Activated naive CD4-positive, alpha-beta T cell (primary cell): ENCODE results near the gene MIEN1.
"Not testable (repeated sequence)": the region's sequence is repeated elsewhere in the genome, so short reads cannot be mapped to it uniquely, and the experiment has no call there.

Experiments
- DNase-seq, 4 experiments: peaks; one replicate each; lab custom pipeline; 2025; lab: John Stamatoyannopoulos, UW

The MIEN1 gene

DNA sequence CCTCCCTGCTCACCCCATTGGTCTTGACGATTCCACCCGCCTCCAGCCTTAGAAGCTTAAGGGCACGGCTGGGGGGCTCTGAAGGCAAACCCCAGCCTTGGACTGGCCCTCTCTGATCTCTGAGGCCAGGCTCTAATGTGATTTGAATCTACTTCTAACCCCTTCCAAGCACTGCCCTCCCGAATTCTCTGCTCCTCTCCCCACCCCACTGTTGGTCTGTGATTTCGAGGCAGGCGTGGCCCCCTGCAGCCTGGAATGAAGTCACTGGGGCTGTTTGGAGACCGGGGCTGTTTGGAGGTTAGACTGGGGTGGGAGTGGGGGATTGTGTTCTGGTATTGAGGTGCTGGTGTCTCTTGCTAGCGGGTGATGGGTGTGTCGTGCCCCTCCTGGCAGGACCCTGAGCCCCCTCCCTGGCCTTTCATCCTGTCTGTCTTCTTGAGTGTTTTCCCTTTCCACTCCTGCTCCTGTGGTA lies 9.6 kb upstream of the MIEN1 start:
- no peak for DNase-seq

DNA sequence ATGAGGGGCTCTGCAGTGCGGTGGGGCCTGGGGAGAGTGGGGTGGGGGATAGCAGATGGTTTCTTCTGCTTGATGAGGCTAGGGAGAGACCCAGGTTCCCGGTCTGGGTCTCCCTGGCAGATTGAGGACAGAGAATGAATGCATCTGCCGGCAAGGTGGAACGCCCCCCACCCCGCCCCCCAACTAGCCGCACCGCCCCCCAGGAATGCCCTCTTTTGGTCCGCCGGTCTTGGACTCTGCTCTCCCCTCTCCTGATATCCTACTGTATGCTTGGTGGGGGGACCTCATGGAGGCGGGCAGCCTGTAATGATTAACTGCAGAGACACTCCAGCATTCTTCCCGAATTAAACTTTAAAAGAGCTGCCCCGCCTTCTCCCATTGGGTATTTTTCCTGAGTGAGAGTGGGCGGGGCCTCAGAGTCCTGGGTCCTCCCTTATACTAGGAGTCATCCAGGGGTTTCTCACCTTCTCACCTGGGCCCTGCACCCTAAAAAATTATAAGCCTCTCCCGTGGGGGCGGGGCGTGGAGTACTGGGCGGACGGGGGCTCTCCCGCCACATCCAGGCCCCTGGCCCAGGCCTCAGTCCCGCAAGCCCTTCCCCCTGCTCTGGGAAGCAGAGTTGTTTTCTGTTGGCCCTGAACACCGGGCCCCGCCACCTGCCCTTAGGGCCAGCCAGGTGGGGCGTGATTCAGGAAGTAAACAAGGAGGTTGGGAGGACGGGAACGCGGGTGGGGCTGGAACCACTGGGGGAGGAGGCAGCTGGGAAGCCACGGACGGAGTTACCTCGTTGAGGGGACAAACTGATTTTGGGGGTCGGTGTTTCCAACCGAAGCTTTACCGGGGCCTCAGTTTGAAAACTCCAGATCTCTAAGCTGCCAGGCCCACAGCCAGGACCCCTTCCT lies 8.9 kb upstream of the MIEN1 start:
- DNase-seq = no peak

DNA sequence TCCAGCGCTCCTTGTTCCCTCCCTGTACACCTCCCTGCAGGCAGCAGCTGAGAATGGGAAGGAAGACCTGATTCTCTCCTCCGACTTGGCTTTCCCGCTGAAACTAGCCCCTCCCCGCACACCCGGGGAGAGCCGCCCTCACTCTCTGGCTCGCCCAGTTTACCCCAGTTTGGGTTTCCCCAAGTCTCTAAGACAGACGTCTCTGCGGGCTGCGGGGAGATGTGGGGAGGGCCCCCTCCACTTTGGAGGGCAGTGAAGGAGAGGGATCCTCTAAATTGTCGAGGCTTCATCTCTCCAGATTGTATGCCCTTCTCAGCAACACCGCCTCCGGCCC lies 8.2 kb upstream of the MIEN1 start:
- DNase-seq = peak in 2 of 4 experiments; percentile 13 to 37

DNA sequence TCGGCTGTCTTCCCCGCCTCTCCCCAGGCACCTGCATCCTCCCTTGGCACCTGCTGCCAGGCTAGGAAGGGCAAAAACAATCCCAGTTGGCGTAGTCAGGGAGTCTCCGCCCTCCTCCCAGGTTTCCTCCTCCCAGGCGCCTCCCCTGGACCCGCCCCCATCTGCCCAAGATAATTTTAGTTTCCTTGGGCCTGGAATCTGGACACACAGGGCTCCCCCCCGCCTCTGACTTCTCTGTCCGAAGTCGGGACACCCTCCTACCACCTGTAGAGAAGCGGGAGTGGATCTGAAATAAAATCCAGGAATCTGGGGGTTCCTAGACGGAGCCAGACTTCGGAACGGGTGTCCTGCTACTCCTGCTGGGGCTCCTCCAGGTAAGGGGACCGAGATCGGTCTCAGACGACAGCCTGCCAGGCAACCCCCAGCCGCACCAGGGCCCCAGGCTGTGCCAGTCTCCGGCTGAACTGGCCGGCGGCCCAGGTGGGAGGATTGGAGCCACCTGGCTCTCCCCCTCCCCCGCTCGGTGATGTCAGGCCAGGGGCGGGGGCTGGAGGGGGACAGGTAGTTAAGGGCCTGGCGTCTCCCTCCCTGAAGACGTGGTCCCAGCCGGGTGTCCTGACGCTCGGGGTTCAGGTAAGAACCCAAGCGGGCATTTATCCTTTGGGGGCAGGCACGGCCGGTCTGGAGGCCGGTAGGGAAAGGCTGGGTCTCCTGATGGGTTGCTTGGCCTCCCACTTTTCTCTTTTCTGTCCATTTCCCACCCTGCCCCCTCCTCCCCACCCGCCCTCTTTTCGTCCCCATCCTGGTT lies 7.6 kb upstream of the MIEN1 start, which contains the start of gene GRB7:
Gene GRB7, plus strand, starts transcription at position 179 of the 808 bp plus-strand sequence. CDS start 4,364 bp downstream, outside the sequence.
- peak in 1 of 4 experiments; percentile 13 for DNase-seq

DNA sequence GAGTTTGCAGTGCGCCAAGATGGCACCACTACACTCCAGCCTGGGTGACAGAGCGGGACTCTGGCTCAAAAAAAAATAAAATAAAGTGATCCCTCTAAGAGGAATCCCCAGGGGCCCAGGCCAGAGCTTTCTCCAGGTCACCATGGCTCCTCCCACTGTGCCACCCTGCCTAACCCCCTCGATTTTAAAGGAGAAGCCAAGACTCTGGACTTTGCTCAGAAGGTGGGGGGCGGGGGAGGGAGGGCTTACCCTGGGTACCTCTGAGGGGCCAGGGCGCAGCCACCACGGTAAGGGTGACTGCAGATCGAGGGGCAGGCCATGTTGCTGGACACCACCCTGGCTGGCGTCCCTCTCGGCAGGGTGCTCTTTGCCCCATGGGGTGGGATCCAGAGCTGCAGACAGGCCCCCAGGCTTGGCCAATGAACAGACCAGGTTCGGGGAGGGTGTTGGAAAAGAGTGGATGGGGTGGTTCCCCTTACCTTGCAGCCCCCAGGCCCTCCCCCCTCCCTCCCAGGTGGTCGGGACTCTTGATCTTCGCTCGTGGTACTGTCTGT lies 7.0 kb upstream of the MIEN1 start:
- DNase-seq = no peak

DNA sequence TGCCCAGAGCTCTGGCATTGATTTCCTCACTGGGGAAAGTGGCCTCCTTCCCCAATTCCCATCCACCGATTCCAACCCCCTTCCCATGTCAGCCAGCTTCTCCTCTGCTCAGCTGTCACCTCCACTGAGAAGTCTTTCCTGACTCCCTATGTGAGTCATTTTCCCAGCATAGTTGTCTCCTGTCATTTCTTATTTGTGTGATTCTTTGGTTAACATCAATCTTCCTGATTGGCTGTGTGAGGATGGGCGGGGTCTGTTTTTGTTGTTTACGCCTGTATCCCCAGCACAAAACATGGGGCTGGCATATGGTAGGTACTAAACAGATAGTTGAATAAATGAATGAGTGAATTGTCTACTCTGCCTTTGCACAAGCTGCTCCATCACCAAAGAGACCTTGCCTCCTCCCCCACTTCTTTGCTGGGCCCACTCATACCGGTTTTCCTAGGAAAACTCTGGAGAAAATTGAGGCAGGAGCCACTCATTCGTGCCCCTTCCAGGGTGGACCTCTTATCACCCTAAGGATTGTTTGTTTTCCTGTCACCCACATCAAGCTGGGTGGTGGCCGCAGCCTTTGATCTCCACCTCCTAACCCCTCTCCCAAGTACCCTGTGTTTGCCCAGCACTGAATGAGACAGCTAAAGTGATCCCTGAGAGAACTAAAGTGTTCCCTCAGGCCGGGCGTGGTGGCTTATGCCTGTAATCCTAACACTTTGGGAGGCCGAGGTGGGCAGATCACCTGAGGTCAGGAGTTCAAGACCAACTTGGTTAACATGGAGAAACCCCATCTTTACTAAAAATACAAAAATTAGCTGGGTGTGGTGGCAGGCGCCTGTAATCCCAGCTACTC lies 6.2 kb upstream of the MIEN1 start:
- DNase-seq = no peak

DNA sequence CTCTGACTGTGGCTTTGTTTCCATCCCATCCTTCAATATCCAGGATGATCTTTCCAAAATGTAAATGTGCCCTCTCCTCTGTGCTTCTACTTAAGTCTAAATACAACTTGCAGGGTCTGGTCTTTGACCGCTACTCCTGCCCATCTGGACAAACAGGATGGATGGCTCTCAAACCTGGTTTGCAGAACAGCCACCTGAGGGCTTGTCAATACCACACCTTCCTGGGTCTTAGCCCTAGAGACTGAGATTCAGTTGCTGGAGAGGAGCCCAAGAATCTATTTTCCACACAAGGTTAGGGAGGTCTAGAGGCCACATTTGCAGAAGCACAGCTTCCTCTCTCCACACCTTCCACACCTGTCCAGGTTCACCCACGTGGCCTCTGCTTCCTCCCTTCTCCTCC lies 5.5 kb upstream of the MIEN1 start:
- no peak for DNase-seq

DNA sequence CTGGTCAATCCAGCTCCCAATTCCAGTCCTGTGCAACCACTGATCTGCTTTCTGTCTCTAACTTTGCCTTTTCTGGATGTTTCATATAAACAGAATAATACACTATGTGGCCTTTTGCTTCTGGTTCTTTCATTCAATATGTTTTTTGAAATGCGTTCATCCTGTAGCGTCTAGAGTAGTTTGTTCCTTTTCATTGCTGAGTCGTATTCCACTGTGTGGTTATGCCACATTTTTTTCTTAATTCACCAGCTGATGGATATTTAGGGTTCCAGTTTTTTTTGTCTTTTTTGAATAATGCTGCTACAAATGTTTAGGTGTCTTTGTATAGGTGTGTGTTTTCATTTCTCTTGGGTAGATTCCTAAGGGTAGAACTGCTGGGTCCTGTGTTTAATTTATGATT lies 2.3 kb upstream of the MIEN1 start:
- DNase-seq = no peak

DNA sequence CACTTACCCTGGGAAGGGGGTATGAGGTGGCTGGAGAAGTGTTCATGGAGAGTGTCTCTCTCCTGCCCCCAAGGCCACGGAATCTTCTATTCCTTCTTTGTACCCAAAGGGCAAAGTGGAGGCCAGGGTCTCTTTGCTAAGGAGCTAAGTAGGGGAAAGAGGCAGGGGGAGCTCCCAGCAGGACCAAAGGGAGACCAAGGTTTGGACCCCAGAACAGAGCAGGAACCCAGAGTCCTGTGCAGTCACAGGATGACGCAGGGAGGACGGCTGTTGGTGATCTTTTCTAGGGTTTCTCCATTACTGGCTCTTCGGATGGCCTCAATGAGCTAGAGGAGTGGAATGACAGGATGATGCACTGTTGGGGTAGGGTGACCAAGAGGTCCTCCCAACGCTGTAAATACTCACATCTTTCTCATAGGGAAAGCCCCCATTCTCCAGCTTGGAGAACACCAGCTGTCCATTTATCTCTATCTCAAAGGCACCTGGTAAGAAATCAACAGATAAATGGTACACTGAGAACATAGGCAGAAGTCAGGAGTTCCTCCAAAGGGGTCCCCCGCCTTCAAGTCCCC lies 966 bp downstream of the MIEN1 start:
- no peak for DNase-seq

DNA sequence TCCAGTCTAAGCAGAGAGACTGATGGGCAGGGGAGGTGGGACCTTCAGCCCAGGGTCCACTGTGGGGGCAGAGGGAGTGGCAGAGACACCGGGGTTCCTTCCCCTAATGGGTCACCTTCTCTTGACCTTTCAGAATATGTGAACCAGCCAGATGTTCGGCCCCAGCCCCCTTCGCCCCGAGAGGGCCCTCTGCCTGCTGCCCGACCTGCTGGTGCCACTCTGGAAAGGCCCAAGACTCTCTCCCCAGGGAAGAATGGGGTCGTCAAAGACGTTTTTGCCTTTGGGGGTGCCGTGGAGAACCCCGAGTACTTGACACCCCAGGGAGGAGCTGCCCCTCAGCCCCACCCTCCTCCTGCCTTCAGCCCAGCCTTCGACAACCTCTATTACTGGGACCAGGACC lies 2.8 kb downstream of the MIEN1 start:
- DNase-seq = no peak

DNA sequence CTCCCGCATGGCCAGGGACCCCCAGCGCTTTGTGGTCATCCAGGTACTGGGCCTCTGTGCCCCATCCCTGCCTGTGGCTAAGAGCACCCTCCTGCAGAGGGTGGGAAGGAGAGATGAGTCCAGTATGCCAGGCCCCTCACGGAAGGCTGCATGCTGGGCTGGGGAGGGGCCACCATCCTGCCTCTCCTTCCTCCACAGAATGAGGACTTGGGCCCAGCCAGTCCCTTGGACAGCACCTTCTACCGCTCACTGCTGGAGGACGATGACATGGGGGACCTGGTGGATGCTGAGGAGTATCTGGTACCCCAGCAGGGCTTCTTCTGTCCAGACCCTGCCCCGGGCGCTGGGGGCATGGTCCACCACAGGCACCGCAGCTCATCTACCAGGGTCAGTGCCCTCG lies 3.7 kb downstream of the MIEN1 start:
- no peak for DNase-seq

DNA sequence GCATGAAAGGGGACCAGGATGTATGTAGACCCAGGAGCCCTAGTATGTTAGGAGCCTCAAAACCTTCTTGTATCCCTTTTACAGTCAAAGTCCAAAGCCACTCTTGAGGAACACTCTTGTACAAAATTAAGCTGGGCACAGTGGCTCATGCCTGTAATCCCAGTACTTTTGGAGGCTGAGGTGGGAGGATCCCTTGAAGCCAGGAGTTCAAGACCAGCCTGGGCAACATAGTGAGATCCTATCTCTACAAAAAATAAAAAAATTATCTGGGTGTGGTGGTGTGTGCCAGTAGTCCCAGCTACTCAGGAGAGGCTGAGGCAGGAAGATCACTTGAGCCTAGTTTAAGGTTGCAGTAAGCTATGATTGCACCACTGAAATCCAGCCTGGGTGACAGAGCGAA lies 4.4 kb downstream of the MIEN1 start:
- DNase-seq = not testable (repeated sequence)

DNA sequence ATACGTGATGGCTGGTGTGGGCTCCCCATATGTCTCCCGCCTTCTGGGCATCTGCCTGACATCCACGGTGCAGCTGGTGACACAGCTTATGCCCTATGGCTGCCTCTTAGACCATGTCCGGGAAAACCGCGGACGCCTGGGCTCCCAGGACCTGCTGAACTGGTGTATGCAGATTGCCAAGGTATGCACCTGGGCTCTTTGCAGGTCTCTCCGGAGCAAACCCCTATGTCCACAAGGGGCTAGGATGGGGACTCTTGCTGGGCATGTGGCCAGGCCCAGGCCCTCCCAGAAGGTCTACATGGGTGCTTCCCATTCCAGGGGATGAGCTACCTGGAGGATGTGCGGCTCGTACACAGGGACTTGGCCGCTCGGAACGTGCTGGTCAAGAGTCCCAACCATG lies 5.6 kb downstream of the MIEN1 start:
- no peak for DNase-seq

DNA sequence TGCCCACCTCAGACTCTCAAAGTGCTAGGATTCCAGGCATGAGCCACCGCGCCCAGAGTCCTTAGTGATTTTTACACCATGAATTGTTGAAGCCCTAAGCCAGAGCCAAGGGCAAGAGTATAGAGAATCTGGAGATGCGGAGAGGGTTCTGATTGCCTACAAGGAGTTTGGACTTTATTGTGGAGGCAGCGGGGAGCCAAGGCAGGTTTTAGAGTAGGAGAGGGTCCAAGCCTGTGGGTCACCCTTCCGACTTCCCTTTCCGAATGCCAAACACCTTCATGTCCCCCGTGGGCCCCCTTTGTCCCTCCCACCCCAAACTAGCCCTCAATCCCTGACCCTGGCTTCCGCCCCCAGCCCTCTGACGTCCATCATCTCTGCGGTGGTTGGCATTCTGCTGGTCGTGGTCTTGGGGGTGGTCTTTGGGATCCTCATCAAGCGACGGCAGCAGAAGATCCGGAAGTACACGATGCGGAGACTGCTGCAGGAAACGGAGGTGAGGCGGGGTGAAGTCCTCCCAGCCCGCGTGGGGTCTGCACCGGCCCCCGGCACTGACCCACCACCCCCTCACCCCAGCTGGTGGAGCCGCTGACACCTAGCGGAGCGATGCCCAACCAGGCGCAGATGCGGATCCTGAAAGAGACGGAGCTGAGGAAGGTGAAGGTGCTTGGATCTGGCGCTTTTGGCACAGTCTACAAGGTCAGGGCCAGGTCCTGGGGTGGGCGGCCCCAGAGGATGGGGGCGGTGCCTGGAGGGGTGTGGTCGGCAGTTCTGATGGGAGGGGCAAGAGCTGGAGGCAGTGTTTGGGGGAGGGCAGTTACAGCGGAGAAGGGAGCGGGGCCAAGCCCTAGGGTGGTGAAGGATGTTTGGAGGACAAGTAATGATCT lies 7.1 kb downstream of the MIEN1 start:
- no peak for DNase-seq

DNA sequence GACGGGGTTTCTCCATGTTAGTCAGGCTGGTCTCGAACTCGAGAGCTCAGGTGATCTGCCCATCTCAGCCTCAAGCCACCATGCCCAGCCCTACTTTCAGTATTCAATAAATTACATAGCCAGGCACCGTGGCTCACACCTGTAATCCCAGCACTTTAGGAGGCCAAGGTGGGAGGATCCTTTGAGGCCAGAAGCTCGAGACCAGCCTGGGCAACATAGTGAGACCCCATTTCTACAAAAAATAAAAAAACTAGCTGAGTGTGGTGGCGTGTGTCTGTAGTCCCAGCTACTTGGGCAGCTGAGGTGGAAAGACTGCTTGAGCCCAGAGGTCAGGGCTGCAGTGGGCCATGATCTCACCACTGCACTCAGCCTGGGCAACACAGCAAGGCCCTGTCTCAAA lies 8.2 kb downstream of the MIEN1 start:
- no peak for DNase-seq

DNA sequence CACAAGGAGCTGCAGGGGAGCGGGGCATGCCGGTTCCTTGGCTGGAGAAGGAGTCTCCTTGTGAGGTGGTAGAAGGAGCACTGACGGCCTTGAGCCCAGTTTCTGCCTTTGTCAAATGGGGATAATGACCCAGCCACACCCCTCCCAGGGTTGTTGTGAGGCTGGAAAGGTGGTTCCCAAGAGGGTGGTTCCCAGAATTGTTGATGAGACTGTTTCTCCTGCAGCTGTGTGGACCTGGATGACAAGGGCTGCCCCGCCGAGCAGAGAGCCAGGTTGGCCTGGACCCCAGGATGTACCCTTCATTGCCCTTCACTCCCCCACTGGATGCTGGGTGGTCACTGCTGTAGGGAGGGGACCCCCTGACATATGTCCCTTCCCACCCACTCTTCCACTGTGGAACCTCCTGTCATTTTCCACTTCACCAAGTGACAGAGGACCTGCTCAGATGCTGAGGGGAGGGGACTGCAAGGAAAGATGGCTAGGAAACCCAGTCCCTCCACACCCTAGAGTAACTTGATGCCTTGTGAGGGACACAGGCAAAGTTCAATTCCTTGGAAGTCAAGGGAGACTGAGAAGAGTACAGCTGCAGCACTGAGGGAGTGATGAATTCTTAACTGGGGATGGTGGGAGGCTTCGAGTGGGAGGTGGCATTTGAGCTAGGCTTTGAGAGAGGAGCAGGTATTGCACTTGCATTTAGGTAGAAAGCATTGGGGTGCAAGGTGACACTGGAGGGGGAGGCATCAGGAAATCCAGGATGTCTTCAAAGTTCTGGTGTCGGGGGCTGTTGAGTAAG lies 10.6 kb downstream of the MIEN1 start:
- DNase-seq = no peak

DNA sequence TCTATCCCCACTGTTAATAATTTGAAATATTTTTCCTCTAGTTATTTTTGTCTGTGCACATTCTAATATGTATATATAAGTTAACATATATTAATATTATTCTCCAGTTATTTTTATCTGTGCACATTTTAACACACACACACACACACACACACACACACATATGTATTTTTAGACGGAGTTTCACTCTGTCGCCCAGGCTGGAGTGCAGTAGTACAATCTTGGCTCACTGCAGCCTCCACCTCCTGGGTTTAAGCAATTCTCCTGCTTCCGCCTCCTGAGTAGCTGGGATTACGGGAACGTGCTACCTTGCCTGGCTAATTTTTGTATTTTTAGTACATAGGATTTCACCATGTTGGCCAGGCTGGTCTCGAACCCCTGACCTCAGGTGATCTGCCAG lies 12.7 kb downstream of the MIEN1 start:
- DNase-seq = no peak

DNA sequence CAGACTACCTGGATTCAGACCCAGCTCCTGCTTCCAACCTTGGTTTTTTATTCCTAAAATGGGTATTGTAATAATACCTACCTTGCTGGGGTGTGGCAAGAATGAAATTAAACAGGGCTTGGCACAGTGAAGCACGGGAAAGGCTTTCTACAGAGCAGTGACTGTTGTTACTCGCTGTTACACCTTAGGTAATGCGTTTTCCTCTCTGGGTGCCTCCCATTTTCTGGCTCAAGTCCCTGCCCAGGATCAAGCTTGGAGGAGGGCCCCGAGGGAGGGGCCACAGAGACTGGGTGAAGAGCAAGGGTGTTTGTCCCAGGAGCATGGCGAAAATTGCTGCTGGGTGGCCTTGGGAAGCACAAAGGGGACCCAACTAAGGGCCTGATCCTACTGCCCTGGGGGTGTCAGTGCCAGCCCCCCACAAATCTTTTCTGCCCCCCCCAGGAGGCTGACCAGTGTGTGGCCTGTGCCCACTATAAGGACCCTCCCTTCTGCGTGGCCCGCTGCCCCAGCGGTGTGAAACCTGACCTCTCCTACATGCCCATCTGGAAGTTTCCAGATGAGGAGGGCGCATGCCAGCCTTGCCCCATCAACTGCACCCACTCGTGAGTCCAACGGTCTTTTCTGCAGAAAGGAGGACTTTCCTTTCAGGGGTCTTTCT lies 13.3 kb downstream of the MIEN1 start:
- DNase-seq = no peak
